Loucy (cell line): ENCODE results near the gene LRRC43.

Source experiments
- EZH2phosphoT487 ChIP-seq: fragments of 200-600 bp; IDR thresholded peaks from 2 replicates; pipeline ENCODE4 v1.6.1; 2018; ENCODE audit warnings: antibody characterized with exemption, mild to moderate bottlenecking, moderate library complexity, borderline replicate concordance
- TF ChIP-seq, protein P1 (sequence below): fragments of 200-600 bp; sonication (generic); conservative IDR thresholded peaks from 2 replicates; pipeline ENCODE4 v1.5.1; 2014; ENCODE audit warnings: mild to moderate bottlenecking, antibody characterized with exemption, low read length

DNA sequence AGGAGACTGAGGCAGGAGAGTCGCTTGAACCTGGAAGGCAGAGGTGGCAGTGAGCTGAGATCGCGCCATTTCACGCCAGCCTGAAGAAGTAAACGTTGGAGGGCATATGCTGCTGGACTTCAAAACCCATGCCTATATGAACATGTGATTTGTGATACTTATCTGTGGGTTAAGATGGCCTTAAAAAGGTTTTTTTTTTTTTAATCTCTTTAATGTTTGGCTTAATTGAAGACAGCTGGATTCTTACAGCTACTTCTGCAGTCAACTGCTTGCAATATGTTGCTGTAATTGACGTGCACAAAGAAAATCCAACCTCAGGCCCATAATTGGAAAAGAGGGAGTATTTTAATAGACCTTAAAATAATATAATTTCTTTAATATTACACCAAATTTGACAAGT is 19.1 kb downstream of the LRRC43 start:
- TF ChIP-seq, protein P1, sequence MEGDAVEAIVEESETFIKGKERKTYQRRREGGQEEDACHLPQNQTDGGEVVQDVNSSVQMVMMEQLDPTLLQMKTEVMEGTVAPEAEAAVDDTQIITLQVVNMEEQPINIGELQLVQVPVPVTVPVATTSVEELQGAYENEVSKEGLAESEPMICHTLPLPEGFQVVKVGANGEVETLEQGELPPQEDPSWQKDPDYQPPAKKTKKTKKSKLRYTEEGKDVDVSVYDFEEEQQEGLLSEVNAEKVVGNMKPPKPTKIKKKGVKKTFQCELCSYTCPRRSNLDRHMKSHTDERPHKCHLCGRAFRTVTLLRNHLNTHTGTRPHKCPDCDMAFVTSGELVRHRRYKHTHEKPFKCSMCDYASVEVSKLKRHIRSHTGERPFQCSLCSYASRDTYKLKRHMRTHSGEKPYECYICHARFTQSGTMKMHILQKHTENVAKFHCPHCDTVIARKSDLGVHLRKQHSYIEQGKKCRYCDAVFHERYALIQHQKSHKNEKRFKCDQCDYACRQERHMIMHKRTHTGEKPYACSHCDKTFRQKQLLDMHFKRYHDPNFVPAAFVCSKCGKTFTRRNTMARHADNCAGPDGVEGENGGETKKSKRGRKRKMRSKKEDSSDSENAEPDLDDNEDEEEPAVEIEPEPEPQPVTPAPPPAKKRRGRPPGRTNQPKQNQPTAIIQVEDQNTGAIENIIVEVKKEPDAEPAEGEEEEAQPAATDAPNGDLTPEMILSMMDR = no peak
- no peak for TF ChIP-seq EZH2phosphoT487
